ENCODE measurements around the gene ETS1. TPM values are rescaled to one million over a fixed set of nuclear protein-coding genes. Genes with fewer than 3 reads are reported as not detected.

ETS1 gene
- total RNA-seq, 1 experiment from 2014 or later: 29.9 TPM

- H3K4me1 Mint-ChIP-seq: peaks cover 53 to 59% of the 10 kb centered on the region in 2 experiments
- no peak overlapping the region for H2BK15ac ChIP-seq (ENCODE audit: low read depth, low read length)
- H3K4me1 ChIP-seq (ENCODE audit: insufficient read depth, low read length): peaks cover 17% of the 10 kb centered on the region
Observed at GRCh38 chr11:128595775-128596174, 8.4 kb upstream of the ETS1 start.

More at GRCh38 chr11:128595775-128596174, 8.4 kb upstream of the ETS1 start:
- Histone ChIP-seq H2AFZ (ENCODE audit: low read length) (no peak overlapping the region), H3K9me3 (ENCODE audit: control insufficient read depth, low read depth, low read length) (no peaks in the 10 kb centered on the region), H3K27ac (ENCODE audit: insufficient read length, low read depth, low read length) (no peak overlapping the region), H3K79me2 (ENCODE audit: insufficient read depth, low read length) (no peaks in the 10 kb centered on the region), H3K9ac (ENCODE audit: extremely low read depth, insufficient read length, low read length) (no peak overlapping the region), H3K27me3 (ENCODE audit: insufficient read depth, low read length) (no peaks in the 10 kb centered on the region), H2BK20ac (ENCODE audit: low read depth, low read length, poor library complexity, severe bottlenecking) (no peak overlapping the region), H4K8ac (replicated peaks; ENCODE audit: insufficient read length, low read depth, low read length) (no peak overlapping the region), H3K18ac (ENCODE audit: insufficient read length, low read depth, low read length) (no peak overlapping the region), H3T11ph (ENCODE audit: low read length) (no peak overlapping the region), H4K5ac (ENCODE audit: insufficient read length, low read depth, low read length) (no peak overlapping the region), H3K56ac (ENCODE audit: insufficient read length, low read depth, low read length) (no peak overlapping the region), H3K23me2 (ENCODE audit: insufficient read length, low read depth, low read length, poor library complexity, severe bottlenecking) (no peaks in the 10 kb centered on the region), H3K4me2 (ENCODE audit: insufficient read depth, insufficient read length, low read length) (no peak overlapping the region), H3K4ac (ENCODE audit: low read depth, low read length) (no peak overlapping the region), H3K14ac (ENCODE audit: insufficient read depth, low read length) (no peak overlapping the region), H4K91ac (ENCODE audit: insufficient read length, low read depth, low read length) (no peak overlapping the region), H2BK12ac (ENCODE audit: insufficient read length, low read depth, low read length) (no peak overlapping the region), H3K23ac (ENCODE audit: insufficient read length, low read depth, low read length) (no peak overlapping the region), H4K20me1 (ENCODE audit: control insufficient read depth, insufficient read depth, insufficient read length) (no peaks in the 10 kb centered on the region), H2BK120ac (ENCODE audit: low read depth, low read length, poor library complexity, severe bottlenecking) (no peak overlapping the region), H2BK5ac (ENCODE audit: insufficient read length, low read length) (no peak overlapping the region), H2AK5ac (ENCODE audit: insufficient read length, low read length) (no peak overlapping the region), H3K79me1 (ENCODE audit: insufficient read depth, low read depth, low read length, poor library complexity, severe bottlenecking) (no peaks in the 10 kb centered on the region)
- DNase-seq: no peak
- H3K4me3 Mint-ChIP-seq: no peak overlapping the region
- H3K27me3 Mint-ChIP-seq (ENCODE audit: low read depth): peaks cover 9% of the 10 kb centered on the region
- WGBS (ENCODE audit: extremely low coverage, insufficient read length, low lambda C conversion rate): no CpG with 5 or more reads among the region's 3 CpGs
- no peak overlapping the region for H3K27ac Mint-ChIP-seq
- H3K9me3 Mint-ChIP-seq: no peaks in the 10 kb centered on the region; a peak in 1 of 5 replicates
- H3K36me3 Mint-ChIP-seq (ENCODE audit: insufficient read depth in 1 of 3, low read depth in 3 of 3): no peaks in the 10 kb centered on the region; a peak in 1 of 7 replicates
- TF ChIP-seq CTCF (conservative IDR thresholded peaks at IDR 0.05): no peak

All from H9 (cell line).